PC-3 (cell line): ENCODE measurements around the gene RPS23.

Experiments
- EZH2 ChIP-seq: fragments of 300-600 bp; sonication (generic); IDR thresholded peaks from one replicate; pipeline ENCODE4 v1.6.1; 2017; ENCODE audit warnings: antibody characterized with exemption, mild to moderate bottlenecking, low read length; ENCODE audit not compliant: unreplicated experiment
- EZH2phosphoT487 ChIP-seq: fragments of 300-600 bp; sonication (generic); IDR thresholded peaks from 2 replicates; pipeline ENCODE4 v1.6.1; 2018; ENCODE audit warnings: mild to moderate bottlenecking, antibody characterized with exemption, low read length, borderline replicate concordance
- TF ChIP-seq, protein P1 (sequence below): fragments of 300-600 bp; sonication (generic); conservative IDR thresholded peaks from 2 replicates; pipeline ENCODE4 v1.5.1; 2017; ENCODE audit warnings: antibody characterized with exemption, low read depth, mild to moderate bottlenecking, low read length

DNA sequence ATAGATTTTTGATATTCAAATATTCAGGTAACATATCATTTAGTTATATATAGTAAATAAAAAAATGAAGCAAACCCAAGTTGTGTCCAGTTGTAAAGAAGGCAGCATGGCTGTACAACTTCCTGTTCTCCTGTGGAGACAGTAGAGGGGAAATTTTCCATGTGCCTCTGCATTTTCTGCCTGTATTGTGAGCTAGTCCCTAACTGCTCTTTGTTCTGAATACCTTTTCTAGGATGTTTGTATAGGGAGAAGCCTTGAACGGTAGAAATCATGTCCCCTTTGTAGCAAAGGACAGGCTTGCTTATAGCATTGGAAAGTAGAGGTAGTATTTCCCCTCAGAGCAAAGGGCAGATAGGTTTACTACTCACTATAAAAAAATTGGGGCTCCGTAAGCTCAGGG lies 13.3 kb upstream of the RPS23 start:
- TF ChIP-seq, protein P1, sequence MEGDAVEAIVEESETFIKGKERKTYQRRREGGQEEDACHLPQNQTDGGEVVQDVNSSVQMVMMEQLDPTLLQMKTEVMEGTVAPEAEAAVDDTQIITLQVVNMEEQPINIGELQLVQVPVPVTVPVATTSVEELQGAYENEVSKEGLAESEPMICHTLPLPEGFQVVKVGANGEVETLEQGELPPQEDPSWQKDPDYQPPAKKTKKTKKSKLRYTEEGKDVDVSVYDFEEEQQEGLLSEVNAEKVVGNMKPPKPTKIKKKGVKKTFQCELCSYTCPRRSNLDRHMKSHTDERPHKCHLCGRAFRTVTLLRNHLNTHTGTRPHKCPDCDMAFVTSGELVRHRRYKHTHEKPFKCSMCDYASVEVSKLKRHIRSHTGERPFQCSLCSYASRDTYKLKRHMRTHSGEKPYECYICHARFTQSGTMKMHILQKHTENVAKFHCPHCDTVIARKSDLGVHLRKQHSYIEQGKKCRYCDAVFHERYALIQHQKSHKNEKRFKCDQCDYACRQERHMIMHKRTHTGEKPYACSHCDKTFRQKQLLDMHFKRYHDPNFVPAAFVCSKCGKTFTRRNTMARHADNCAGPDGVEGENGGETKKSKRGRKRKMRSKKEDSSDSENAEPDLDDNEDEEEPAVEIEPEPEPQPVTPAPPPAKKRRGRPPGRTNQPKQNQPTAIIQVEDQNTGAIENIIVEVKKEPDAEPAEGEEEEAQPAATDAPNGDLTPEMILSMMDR, result no peak
- no peak for TF ChIP-seq EZH2
- TF ChIP-seq EZH2phosphoT487, result no peak
